PC-9 (cell line): ENCODE data around the gene LRRC37A2. TPM values are rescaled to one million over a fixed set of nuclear protein-coding genes. Genes with fewer than 3 reads are reported as not detected.
"Not testable (repeated sequence)": the region's sequence is repeated elsewhere in the genome, so short reads cannot be mapped to it uniquely, and the experiment has no call there.

ENCODE experiments used
- BruUV-seq: library from RNA; stranded (reverse); fragments of 400-500 nt; replicated peaks from 2 replicates; lab custom pipeline; 2021; lab: Mats Ljungman, UMichigan
- CTCF ChIA-PET: fragments of 300-600 bp; sonication (Branson Sonifier 250); formaldehyde crosslinking; loops from one replicate; lab custom pipeline; 2022; ENCODE audit warnings: antibody characterized with exemption; lab: Charles Lee
- POLR2A ChIA-PET: fragments of 300-600 bp; sonication (Branson Sonifier 250); formaldehyde crosslinking; loops from one replicate; lab custom pipeline; 2022; ENCODE audit warnings: antibody characterized with exemption; ENCODE audit not compliant: unreplicated experiment; lab: Charles Lee
- DNase-seq, 2 experiments: peaks; one replicate each; pipeline versions ENCODE4 v3.0.0 to v3.0.0-alpha.2; 2015 to 2022; ENCODE audit warnings: mixed read lengths in 1 of 2
- H2AFZ ChIP-seq: fragments of 200-600 bp; sonication (generic); 2 replicates; pipeline ENCODE4 v1.8.1; 2017; ENCODE audit warnings: antibody characterized with exemption
- H3F3A ChIP-seq: fragments of 200-600 bp; sonication (generic); 2 replicates; pipeline ENCODE4 v1.8.1; 2017; ENCODE audit warnings: antibody characterized with exemption, mild to moderate bottlenecking, low read depth; ENCODE audit not compliant: insufficient read depth
- H3K27ac ChIP-seq: fragments of 200-600 bp; sonication (generic); 2 replicates; pipeline ENCODE4 v1.6.1; 2016; ENCODE audit warnings: mixed run types
- H3K27me3 ChIP-seq: fragments of 200-600 bp; sonication (generic); 2 replicates; pipeline ENCODE4 v1.6.1; 2016; ENCODE audit warnings: low read depth, mixed run types; ENCODE audit not compliant: insufficient read depth
- H3K36me3 ChIP-seq: fragments of 200-600 bp; sonication (generic); 2 replicates; pipeline ENCODE4 v1.6.1; 2016; ENCODE audit warnings: low read depth, mixed run types
- H3K4me1 ChIP-seq: fragments of 200-600 bp; sonication (generic); replicated peaks from 2 replicates; pipeline ENCODE4 v1.6.1; 2016; ENCODE audit warnings: mixed run types; ENCODE audit not compliant: insufficient read depth
- H3K4me2 ChIP-seq: fragments of 200-600 bp; sonication (generic); 2 replicates; pipeline ENCODE4 v1.6.1; 2017; ENCODE audit warnings: mixed run types
- H3K4me3 ChIP-seq: fragments of 200-600 bp; sonication (generic); 2 replicates; pipeline ENCODE4 v1.6.1; 2016; ENCODE audit warnings: mixed run types
- H3K79me2 ChIP-seq: fragments of 200-600 bp; sonication (generic); 2 replicates; pipeline ENCODE4 v1.6.1; 2017; ENCODE audit warnings: low read depth, mixed run types
- H3K9me2 ChIP-seq: fragments of 200-600 bp; sonication (generic); 2 replicates; pipeline ENCODE4 v1.8.1; 2017; ENCODE audit warnings: mild to moderate bottlenecking; ENCODE audit not compliant: insufficient read depth
- H3K9me3 ChIP-seq: fragments of 200-600 bp; sonication (generic); 2 replicates; pipeline ENCODE4 v1.8.1; 2016; ENCODE audit warnings: low read depth; ENCODE audit not compliant: insufficient read depth
- H4K20me1 ChIP-seq: fragments of 200-600 bp; sonication (generic); 2 replicates; pipeline ENCODE4 v1.8.1; 2017; ENCODE audit not compliant: insufficient read depth
- intact Hi-C: fragments of 100-400 bp; cut with micrococcal nuclease; formaldehyde crosslinking; loops from one replicate; pipeline ENCODE4 v1.10.0; 2022; ENCODE audit not compliant: unreplicated experiment
- total RNA-seq: library from RNA; stranded (reverse); gene quantifications from 2 replicates; pipeline ENCODE4 v1.2.3, GENCODE V29; 2021

LRRC37A2 gene
- total RNA-seq, 1 experiment from 2014 or later: 10.9 TPM

DNA sequence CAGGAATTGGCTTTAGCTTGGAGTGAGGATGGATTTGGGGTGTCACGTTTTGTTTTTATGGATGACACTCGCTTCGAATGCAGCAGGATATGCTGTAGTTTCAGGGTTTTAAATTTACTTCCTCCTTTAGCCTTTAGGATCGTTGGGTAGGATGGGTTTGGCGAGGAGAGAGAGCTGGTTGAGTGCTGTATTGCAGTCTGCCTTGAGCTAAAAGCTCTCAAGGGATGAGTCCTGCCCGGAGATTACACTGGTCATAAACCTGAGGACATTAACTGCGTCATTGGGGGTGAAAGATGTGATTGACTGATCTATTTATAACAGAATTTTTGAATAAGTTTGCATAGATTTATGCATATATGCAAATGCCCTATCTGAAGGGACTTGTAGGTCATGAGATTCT lies 79.1 kb downstream of the LRRC37A2 start:
- H3K4me3 ChIP-seq, intact Hi-C loops, H4K20me1 ChIP-seq, H3F3A ChIP-seq, BruUV-seq, H3K27ac ChIP-seq, H3K9me2 ChIP-seq, H3K4me2 ChIP-seq, CTCF ChIA-PET, H3K9me3 ChIP-seq, H3K4me1 ChIP-seq, DNase-seq, H3K79me2 ChIP-seq, H2AFZ ChIP-seq, H3K27me3 ChIP-seq, H3K36me3 ChIP-seq, POLR2A ChIA-PET: not testable (repeated sequence)

DNA sequence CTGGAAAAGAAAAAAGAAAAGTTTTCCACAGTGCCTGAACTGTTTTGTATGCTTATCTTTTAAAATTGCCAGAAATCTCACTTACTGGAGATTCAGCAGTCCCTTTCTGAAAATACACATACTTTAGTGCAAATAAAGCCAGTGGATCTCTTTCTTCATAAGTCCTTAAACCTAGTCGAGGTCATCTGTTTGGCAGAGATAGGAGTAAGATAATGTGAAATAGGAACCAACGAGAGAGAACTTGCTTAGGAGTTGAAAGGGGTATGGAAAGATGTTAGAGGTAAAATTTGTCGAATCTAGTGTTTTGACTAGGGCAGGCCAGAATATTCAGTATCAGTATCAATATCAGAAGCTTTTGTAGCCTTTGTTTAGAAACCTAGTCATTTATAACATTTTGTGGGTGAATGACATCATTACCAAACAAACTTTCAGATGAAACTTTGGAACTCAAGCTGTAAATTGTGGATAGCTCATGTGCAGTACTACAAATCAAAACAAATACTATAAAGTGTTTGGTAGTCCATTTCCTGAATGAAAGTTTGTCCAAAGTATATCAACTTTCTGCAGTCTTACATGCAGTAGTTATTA lies 86.2 kb downstream of the LRRC37A2 start:
- H3K9me3 ChIP-seq, BruUV-seq, H3K27me3 ChIP-seq, H3K4me3 ChIP-seq, POLR2A ChIA-PET, H3K4me1 ChIP-seq, H3K9me2 ChIP-seq, H3F3A ChIP-seq, H3K36me3 ChIP-seq, H3K4me2 ChIP-seq, H2AFZ ChIP-seq, DNase-seq, H3K79me2 ChIP-seq, H4K20me1 ChIP-seq, H3K27ac ChIP-seq, CTCF ChIA-PET, intact Hi-C loops: not testable (repeated sequence)

DNA sequence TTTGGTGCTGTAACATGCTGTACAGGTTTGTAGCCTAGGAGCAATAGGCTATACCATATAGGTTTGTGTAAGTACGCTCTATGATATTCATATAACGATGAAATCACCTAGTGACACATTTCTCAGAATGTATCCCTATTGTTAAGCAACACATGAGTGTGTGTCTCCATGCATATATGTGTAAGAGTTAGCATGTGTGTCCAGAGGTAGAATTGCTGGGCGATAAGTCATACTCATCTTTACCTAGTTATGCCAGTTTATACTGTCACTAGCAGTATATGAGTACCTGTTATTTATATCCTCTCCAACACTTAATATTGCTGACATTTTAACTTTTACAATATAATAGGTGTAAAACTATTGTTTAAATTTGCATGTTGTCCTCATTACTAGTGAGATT lies 88.5 kb downstream of the LRRC37A2 start:
- H3K27ac ChIP-seq, CTCF ChIA-PET, BruUV-seq: not testable (repeated sequence)

DNA sequence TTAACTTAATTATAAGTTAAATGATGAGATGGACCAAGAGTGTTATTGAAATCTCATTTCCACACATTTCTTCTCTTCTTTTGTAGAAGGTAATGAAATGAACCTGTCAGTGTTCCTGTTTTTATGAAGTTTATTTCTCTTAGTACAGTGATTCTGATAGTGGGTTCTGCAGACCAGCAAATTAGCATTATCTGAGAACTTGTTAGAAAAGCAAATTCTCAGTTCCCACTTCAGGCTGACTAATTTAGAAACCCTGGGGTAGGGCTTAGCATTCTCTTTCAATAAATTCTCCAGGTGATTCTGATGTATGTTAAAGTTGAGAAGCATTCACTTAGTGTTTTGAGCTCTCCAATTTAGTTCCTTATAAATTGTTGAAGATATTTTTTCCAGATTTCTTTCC lies 90.9 kb downstream of the LRRC37A2 start:
- H3K4me2 ChIP-seq, H3K36me3 ChIP-seq, BruUV-seq, H4K20me1 ChIP-seq, H3K27me3 ChIP-seq, H3K4me3 ChIP-seq, H3F3A ChIP-seq, intact Hi-C loops, H3K4me1 ChIP-seq, DNase-seq, H2AFZ ChIP-seq, CTCF ChIA-PET, H3K27ac ChIP-seq, H3K79me2 ChIP-seq, H3K9me2 ChIP-seq, H3K9me3 ChIP-seq, POLR2A ChIA-PET: not testable (repeated sequence)

More for the DNA sequence above, 88.5 kb downstream of the LRRC37A2 start:
- H3K36me3 ChIP-seq, H3K79me2 ChIP-seq, intact Hi-C loops, H3K9me3 ChIP-seq, H3F3A ChIP-seq, H4K20me1 ChIP-seq, H3K9me2 ChIP-seq, H3K4me2 ChIP-seq, DNase-seq, H3K4me1 ChIP-seq, H3K4me3 ChIP-seq, H2AFZ ChIP-seq, H3K27me3 ChIP-seq, POLR2A ChIA-PET: not testable (repeated sequence)

Other genes starting within 250 kb of the LRRC37A2 start
- gene LRRC37A, start 217.3 kb upstream of the LRRC37A2 start, total RNA-seq: 1.3 and 1.8 TPM in 2 replicates
- gene ARL17B, start 150.7 kb upstream of the LRRC37A2 start, total RNA-seq: 32.1 and 35.0 TPM in 2 replicates
- 26.1 and 41.9 TPM in 2 replicates for gene ARL17A, start 67.2 kb downstream of the LRRC37A2 start, total RNA-seq
- gene NSF, start 78.2 kb downstream of the LRRC37A2 start, total RNA-seq: 23.3 and 40.0 TPM in 2 replicates